Suppressor macrophage (primary cell): ENCODE measurements around the gene EMD.

ENCODE experiments used
- DNase-seq, 4 experiments: peaks; one replicate each; pipeline ENCODE4 v3.0.0-alpha.2; 2020 to 2022

The EMD gene

GRCh38 chrX:154355094-154355775, 23.9 kb upstream of the EMD start:
- DNase-seq: no peak

GRCh38 chrX:154355776-154356140, 23.3 kb upstream of the EMD start:
- DNase-seq: no peak

DNA sequence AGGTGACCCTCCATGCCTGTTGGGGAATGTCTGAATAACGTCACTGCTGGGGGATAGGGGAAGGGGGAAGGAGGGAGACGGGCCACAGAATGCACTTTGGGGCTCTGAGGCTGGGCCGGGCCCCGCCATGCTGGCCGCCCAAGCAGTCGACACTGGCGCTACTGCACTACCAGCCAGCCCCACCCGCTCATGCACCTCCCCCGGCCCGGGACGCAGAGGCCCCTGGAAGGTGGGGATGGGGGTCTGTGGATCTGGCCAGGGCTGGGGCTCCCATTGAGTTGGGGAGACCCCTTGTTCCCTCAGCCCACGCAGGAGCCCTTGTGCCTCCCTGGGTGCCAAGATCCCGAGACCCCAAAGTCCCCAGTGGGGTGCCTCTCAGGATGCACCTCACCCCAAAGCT, 22.5 kb upstream of the EMD start:
- no peak for DNase-seq

DNA sequence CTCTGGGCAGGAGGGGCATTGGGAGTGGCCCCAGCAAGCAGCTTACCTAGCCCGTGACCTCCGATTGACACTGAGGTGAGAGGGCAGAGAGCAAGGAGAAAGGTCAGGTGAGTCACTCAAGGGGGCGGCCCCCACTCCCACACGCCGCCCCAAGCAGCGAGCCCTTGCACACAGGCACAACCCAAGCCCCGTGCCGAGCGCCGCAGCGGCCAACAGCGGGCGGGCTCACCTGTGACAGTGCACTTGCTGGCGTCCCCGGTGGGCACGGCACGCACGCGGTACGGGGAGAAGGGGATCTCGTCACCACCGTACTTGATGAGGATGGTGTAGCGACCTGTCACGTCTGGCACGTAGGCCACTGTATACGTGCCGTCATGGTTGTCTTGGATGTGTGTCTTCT, 21.9 kb upstream of the EMD start:
- no peak for DNase-seq

DNA sequence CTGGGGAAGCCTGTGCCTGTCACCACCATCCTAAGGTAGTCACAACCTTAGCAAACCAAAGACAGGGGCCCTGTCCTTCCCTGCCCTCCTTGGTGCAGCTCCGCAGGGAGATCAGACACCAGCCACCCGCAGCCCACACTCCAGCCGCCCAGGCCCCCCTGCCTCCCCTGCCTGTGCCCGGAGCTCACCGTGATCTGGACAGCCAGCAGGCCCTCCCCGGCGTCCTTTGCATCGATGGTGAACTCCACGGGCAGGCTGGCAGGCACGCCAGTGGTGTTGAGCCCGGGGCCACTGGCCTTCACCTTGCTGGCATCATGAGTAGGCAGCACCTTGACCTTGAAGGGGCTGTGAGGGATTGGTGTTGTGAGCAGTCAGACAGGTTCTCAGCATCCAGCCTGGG, 21.1 kb upstream of the EMD start:
- DNase-seq: no peak

GRCh38 chrX:154358829-154359228, 20.3 kb upstream of the EMD start:
- DNase-seq: no peak

GRCh38 chrX:154359362-154360154, 19.5 kb upstream of the EMD start:
- no peak for DNase-seq

DNA sequence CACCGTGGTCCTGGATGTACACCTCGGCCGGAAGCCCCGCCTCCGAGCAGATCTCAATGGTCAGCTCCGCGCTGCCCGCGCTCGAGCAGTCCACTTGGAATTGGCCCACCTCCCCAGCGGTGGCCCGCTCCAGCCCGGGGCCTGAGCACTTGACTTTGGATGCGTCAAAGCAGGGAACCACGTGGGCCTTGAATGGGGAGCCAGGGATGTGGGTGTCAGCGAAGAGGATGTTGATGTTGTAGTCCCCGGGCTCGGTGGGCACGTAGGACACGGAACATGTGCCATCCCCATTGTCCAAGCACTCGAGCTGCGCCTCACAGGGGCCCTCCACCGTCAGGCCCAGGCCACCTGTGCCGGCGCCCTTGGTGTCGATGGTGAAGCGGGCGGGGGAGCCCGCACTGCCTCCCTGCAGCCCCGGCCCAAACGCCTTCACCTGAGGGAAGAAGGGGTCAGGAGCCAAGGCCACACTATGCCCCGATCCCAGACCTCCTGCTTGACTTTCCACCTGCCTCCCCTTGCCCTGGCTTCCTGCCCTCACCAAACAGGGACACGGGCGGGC, 18.9 kb upstream of the EMD start:
- DNase-seq: no peak

DNA sequence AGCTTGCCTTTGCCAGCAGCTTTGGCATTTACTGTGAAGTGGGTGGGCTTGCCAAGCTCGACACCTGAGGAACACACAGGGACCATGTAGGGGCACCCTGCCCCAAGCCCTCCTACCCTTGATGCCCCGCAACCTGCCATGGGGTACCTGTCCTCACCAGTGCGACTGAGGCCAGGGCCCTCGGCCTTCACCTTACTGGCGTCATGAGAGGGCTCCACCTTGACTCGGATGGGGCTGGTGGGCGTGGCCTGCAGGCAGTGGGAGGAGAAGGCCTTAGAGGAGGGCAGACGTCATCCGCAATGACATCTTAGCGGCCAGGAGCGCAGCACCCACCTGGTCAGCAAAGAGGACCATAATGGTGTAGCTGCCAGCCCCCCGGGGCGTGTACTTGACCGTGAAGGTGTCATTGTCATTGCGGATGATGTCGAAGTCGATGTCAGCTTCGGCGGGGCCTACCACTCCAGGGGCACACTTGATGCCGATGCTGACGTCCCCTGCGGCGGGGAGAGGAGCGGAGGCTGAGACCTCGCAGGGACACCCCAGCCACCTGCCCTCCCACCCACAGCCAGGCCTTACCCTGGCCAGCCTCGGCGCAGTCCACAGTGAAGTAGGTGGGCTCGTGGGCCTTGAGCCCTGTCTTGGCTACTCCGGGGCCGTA, 16.9 kb upstream of the EMD start:
- DNase-seq: no peak

- DNase-seq: no peak
These were observed 15.2 kb upstream of the EMD start for GRCh38 chrX:154363706-154364439.

DNA sequence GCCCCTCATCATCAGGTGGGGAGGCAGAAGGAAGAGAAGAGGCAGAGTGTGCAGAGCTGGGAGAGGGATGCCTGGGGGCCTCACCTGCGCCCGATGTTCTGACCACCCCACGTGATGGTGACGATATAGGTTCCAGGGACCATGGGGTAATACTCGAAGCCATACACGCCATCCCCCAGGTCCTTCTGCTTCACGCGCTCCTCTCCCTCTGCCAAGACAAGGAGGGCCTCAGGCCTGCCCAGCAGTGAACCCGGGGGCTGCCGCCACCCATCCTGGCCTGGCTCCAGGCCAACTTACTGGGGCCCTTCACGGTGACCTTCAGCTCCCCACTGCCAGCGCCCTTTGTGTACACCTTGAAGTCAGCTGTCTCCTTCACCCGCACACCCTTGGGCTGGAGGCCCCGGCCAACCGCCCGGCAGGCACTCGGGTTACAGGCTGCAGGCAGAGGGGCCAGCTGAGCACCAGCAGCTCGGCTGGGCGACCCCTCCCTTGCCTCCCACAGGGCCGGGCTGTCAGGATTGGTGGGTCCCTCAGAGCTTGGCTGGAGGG, 14.0 kb upstream of the EMD start:
- DNase-seq: no peak

GRCh38 chrX:154365997-154366665, 13.0 kb upstream of the EMD start:
- no peak for DNase-seq

- DNase-seq: no peak
These were observed 12.4 kb upstream of the EMD start for GRCh38 chrX:154366666-154367055.

- no peak for DNase-seq
These were observed 11.4 kb upstream of the EMD start for GRCh38 chrX:154367474-154368308.

DNA sequence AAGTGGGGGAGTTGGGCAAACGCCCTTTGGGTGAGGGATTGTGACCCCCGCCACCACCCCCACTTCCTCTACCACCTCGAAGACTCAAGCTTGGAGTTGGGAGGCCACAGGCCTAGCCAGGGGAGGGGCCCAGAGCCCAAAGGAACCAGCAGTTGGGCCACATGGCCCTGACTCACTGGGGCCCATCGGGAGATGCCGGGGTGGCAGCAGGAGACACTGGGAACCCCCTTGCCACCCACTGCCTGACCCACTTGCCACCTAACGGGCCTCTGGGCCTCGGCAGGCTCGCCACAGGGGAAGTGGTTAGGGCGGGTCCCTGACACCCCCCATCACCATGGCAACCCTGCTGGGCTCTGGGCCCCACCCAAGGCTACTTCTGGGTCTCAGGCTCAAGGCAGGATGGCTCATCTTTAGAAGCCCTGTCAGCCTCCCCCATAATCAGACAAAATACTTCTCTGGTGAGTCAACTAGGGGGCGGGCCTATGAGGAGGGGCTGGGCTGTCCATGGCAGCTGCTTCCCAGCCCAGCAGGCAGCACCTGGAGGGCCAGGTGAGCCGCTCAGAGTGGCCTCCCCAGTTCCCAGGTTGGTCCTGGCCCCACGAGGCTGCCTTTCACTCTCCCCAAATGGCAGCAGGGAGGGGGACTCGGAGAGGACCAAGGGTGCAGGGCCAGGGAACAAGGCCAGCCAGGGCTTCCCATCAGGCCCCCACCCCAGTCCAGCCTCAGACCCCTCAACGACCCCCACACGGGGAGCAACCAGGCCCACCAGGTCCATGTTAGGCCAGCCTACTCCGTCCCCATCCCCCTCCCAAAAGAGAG, 10.3 kb upstream of the EMD start:
- peak; percentile 93 to 97 (median 96) for DNase-seq

- DNase-seq: peak; percentile 62 to 87 (median 82)
These were observed 9.4 kb upstream of the EMD start for GRCh38 chrX:154369449-154370299.

DNA sequence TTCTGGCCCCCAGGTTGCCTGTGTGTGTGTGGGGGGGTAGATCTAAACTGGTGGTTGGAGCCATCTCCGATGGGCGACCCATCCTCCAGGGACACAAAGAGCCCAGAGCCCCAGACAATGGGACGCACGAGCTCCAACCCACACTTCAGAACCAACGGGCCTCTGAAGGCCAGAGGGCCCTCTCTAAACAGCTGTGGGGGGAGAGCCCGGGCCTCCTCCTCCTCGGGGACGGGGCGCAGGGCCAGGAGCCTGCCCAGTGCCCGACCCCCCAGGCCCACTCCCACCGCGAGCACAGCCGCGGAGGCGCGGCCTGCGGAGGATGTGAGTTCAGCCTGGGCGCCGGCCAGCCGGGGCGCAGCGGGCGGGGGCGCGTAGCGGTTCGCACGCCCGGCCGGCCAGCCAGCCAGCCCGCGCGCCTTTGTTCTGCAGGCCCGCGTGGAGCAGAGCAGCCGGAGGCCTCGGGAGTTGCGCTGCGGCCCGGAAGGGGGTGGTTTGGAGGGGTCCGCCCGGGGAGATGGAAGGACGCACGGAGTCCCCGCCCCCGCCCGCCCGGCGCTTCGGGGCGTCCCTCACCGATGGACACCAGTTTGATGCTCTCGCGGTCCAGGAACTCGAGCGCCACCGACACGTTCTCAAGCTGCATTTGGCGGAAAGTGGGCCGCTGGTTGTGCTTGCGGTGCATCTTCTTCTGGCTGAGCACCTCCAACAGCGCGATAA, 8.6 kb upstream of the EMD start:
- DNase-seq: peak in 2 of 4 experiments; percentile 34 to 45
